PFSK-1 (cell line): Measurements from ENCODE around the gene WDR48.

Source experiments
- POLR2AphosphoS5 ChIP-seq: IDR thresholded peaks from 2 replicates; pipeline ENCODE4 v1.6.1; 2012; ENCODE audit warnings: low read depth, mild to moderate bottlenecking, control low read depth, low read length, moderate library complexity
- TAF1 ChIP-seq: IDR thresholded peaks from 2 replicates; pipeline ENCODE4 v1.6.1; 2012; ENCODE audit warnings: low read length, control low read depth, borderline replicate concordance; ENCODE audit not compliant: insufficient read depth

- TF ChIP-seq POLR2AphosphoS5 (no peak), TAF1 (no peak)
Measured at GRCh38 chr3:39126532-39127071, 74.8 kb downstream of the WDR48 start.
